ENCODE results near the gene SCAP. TPM values are rescaled to one million over a fixed set of nuclear protein-coding genes. Genes with fewer than 3 reads are reported as not detected.

SCAP gene
- total and polyA plus RNA-seq, 2 donors (not counting 1 experiment from before 2014, with no cell fraction given) = 55.8 to 113 TPM

DNA sequence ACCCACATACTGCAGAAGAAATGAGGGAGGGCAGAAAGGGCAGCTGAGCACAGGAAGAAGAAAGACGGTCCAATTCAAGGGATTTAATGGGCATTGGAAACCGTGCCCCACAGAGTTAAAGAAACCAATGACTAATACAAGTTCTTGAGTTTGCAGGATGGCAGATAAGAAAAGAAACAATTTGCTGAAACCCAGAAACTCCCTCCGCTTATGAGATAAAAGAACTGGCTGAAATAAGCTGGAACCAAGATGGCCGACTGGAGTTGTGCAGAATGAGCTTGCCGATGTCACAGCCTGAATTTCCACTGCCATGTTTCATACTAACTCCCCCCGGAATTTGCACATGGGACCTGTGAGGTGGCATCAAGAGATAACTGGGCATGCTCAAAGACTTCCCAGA is 47.1 kb downstream of the SCAP start:
- no peak for DNase-seq
- Mint-ChIP-seq H3K27me3 (no peaks in the 10 kb centered on the region), H3K4me3 (no peak overlapping the region), H3K9me3 (ENCODE audit: insufficient read depth) (no peaks in the 10 kb centered on the region), H3K27ac (no peak overlapping the region), H3K4me1 (no peaks in the 10 kb centered on the region)
- Histone ChIP-seq H3K79me2 (ENCODE audit: control insufficient read depth, insufficient read depth, low read length) (peaks cover 8% of the 10 kb centered on the region), H3K4me3 (ENCODE audit: control extremely low read depth in 1 of 5, extremely low read depth in 1 of 5, insufficient read depth in 1 of 5, low read depth in 2 of 5, low read length in 4 of 5) (no peak overlapping the region), H2AFZ (ENCODE audit: insufficient read depth, low read depth, low read length, poor library complexity, severe bottlenecking) (no peak overlapping the region), H3K4me2 (replicated peaks; ENCODE audit: low read depth, low read length, poor library complexity, severe bottlenecking) (no peak overlapping the region), H3K27ac (ENCODE audit: low read length in 2 of 2) (no peak overlapping the region), H3K27me3 (replicated peaks in 1 of 4; ENCODE audit: control extremely low read depth in 1 of 4, control insufficient read depth in 3 of 4, insufficient read depth in 4 of 4, low read length in 3 of 4) (no peaks in the 10 kb centered on the region), H3K9ac (ENCODE audit: low read length) (no peak overlapping the region), H3K9me3 (ENCODE audit: control extremely low read depth in 1 of 3, control insufficient read depth in 2 of 3, insufficient read depth in 1 of 3, low read length in 2 of 3) (no peaks in the 10 kb centered on the region), H3K36me3 (replicated peaks in 1 of 2; ENCODE audit: control extremely low read depth in 1 of 2, control insufficient read depth in 1 of 2, extremely low read depth in 1 of 2, insufficient read depth in 2 of 2, low read length in 1 of 2) (peaks cover 0 to 78% of the 10 kb centered on the region in 2 experiments), H4K20me1 (ENCODE audit: control insufficient read depth, insufficient read depth, low read length, poor library complexity, severe bottlenecking) (no peaks in the 10 kb centered on the region), H3K4me1 (ENCODE audit: control insufficient read depth in 2 of 2, insufficient read depth in 2 of 2, low read length in 2 of 2) (no peaks in the 10 kb centered on the region)
- ChIA-PET CTCF (no interaction called here), POLR2A (no interaction called here)
- 97% methylated on average over 6 of the region's 6 CpGs for WGBS (ENCODE audit: insufficient coverage)
- intact Hi-C loops (cut with micrococcal nuclease) = no loop called here
- no peak for TF ChIP-seq EZH2 (IDR thresholded peaks at IDR 0.05; ENCODE audit: borderline replicate concordance, insufficient read depth, low read depth, low read length, poor library complexity, severe bottlenecking)
- TF ChIP-seq, protein P1, sequence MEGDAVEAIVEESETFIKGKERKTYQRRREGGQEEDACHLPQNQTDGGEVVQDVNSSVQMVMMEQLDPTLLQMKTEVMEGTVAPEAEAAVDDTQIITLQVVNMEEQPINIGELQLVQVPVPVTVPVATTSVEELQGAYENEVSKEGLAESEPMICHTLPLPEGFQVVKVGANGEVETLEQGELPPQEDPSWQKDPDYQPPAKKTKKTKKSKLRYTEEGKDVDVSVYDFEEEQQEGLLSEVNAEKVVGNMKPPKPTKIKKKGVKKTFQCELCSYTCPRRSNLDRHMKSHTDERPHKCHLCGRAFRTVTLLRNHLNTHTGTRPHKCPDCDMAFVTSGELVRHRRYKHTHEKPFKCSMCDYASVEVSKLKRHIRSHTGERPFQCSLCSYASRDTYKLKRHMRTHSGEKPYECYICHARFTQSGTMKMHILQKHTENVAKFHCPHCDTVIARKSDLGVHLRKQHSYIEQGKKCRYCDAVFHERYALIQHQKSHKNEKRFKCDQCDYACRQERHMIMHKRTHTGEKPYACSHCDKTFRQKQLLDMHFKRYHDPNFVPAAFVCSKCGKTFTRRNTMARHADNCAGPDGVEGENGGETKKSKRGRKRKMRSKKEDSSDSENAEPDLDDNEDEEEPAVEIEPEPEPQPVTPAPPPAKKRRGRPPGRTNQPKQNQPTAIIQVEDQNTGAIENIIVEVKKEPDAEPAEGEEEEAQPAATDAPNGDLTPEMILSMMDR (IDR thresholded peaks at IDR 0.05) = no peak
- no peak for ATAC-seq (ENCODE audit: low read depth)

DNA sequence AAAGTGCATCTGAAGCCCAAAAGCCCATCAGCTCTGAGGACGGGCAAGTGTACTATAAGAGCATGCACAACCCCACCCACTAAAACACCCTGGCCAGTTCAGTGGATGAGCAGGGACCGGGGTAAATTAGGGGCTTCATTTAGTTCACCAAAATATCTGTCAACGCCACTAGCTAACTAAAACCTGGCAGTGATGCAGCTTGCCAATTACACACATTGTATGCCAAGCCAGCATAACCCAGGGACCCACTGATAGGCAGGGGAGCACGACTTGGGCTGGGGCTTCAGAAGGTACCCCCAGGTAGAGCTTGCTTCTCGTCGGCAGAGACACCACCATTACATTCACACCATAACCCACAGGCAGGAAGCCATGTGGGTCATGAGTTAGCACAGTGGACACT is 47.9 kb downstream of the SCAP start:
- Histone ChIP-seq H3K4me1 (ENCODE audit: control insufficient read depth in 2 of 2, insufficient read depth in 2 of 2, low read length in 2 of 2) (no peaks in the 10 kb centered on the region), H3K4me2 (replicated peaks; ENCODE audit: low read depth, low read length, poor library complexity, severe bottlenecking) (no peak overlapping the region), H3K27ac (ENCODE audit: low read length in 2 of 2) (no peak overlapping the region), H2AFZ (ENCODE audit: insufficient read depth, low read depth, low read length, poor library complexity, severe bottlenecking) (no peak overlapping the region), H3K9ac (ENCODE audit: low read length) (no peak overlapping the region), H3K4me3 (ENCODE audit: control extremely low read depth in 1 of 5, extremely low read depth in 1 of 5, insufficient read depth in 1 of 5, low read depth in 2 of 5, low read length in 4 of 5) (no peak overlapping the region), H3K27me3 (replicated peaks in 1 of 4; ENCODE audit: control extremely low read depth in 1 of 4, control insufficient read depth in 3 of 4, insufficient read depth in 4 of 4, low read length in 3 of 4) (no peaks in the 10 kb centered on the region), H3K9me3 (ENCODE audit: control extremely low read depth in 1 of 3, control insufficient read depth in 2 of 3, insufficient read depth in 1 of 3, low read length in 2 of 3) (no peaks in the 10 kb centered on the region), H4K20me1 (ENCODE audit: control insufficient read depth, insufficient read depth, low read length, poor library complexity, severe bottlenecking) (no peaks in the 10 kb centered on the region), H3K79me2 (ENCODE audit: control insufficient read depth, insufficient read depth, low read length) (peaks cover 2% of the 10 kb centered on the region), H3K36me3 (replicated peaks in 1 of 2; ENCODE audit: control extremely low read depth in 1 of 2, control insufficient read depth in 1 of 2, extremely low read depth in 1 of 2, insufficient read depth in 2 of 2, low read length in 1 of 2) (peaks cover 0 to 72% of the 10 kb centered on the region in 2 experiments)
- DNase-seq (no peak), ATAC-seq (ENCODE audit: low read depth) (no peak)
- ChIA-PET POLR2A (no interaction called here), CTCF (interaction anchor here (1.2 to 2.0 kb wide), 2 partner anchors 12 to 94 kb away, joined by 3 to 4 read pairs; no protein-coding TSS in a partner anchor)
- Mint-ChIP-seq H3K4me1 (peaks cover 1% of the 10 kb centered on the region), H3K27me3 (no peaks in the 10 kb centered on the region), H3K27ac (no peak overlapping the region), H3K4me3 (no peak overlapping the region), H3K9me3 (ENCODE audit: insufficient read depth) (no peaks in the 10 kb centered on the region)
- TF ChIP-seq EZH2 (IDR thresholded peaks at IDR 0.05; ENCODE audit: borderline replicate concordance, insufficient read depth, low read depth, low read length, poor library complexity, severe bottlenecking) = no peak
- TF ChIP-seq, protein P1 (IDR thresholded peaks at IDR 0.05) = no peak
- 89% methylated on average over 4 of the region's 6 CpGs for WGBS (ENCODE audit: insufficient coverage)
- intact Hi-C loops (cut with micrococcal nuclease) = no loop called here

Measured in B cell (primary cell).